ENCODE results near the gene DMRTB1.
A peak's percentile ranks its signal among the peaks of the same experiment; 100 is the strongest.
"Not testable (repeated sequence)": the region's sequence is repeated elsewhere in the genome, so short reads cannot be mapped to it uniquely, and the experiment has no call there.

DMRTB1 gene

GRCh38 chr1:53459321-53460175 lies at the start of gene DMRTB1:
Gene DMRTB1, plus strand, starts transcription at chr1:53459399. Its CDS starts 55 bp downstream, at chr1:53459454.
- no peak for DNase-seq (ENCODE audit: low spot score)

GRCh38 chr1:53409695-53410094 lies 49.5 kb upstream of the DMRTB1 start:
- no peak for DNase-seq (ENCODE audit: low spot score)

GRCh38 chr1:53410100-53410541 lies 49.1 kb upstream of the DMRTB1 start:
- DNase-seq (ENCODE audit: low spot score), result peak; percentile 19

- no peak for DNase-seq (ENCODE audit: low spot score)
These were observed 48.5 kb upstream of the DMRTB1 start for GRCh38 chr1:53410701-53411100.

GRCh38 chr1:53411541-53412152 lies 47.6 kb upstream of the DMRTB1 start:
- no peak for DNase-seq (ENCODE audit: low spot score)

GRCh38 chr1:53412285-53413174 lies 46.7 kb upstream of the DMRTB1 start:
- no peak for DNase-seq (ENCODE audit: low spot score)

- DNase-seq (ENCODE audit: low spot score), result peak; percentile 74
These were observed 45.8 kb upstream of the DMRTB1 start for GRCh38 chr1:53413175-53414001.

- no peak for DNase-seq (ENCODE audit: low spot score)
These were observed 44.6 kb upstream of the DMRTB1 start for GRCh38 chr1:53414632-53415031.

GRCh38 chr1:53415432-53415831 lies 43.8 kb upstream of the DMRTB1 start:
- no peak for DNase-seq (ENCODE audit: low spot score)

- DNase-seq (ENCODE audit: low spot score), result no peak
These were observed 42.9 kb upstream of the DMRTB1 start for GRCh38 chr1:53416269-53416813.

- DNase-seq (ENCODE audit: low spot score), result no peak
These were observed 42.1 kb upstream of the DMRTB1 start for GRCh38 chr1:53417074-53417511.

GRCh38 chr1:53419034-53419433 lies 40.2 kb upstream of the DMRTB1 start:
- DNase-seq (ENCODE audit: low spot score), result no peak

GRCh38 chr1:53420341-53420740 lies 38.9 kb upstream of the DMRTB1 start:
- no peak for DNase-seq (ENCODE audit: low spot score)

- DNase-seq (ENCODE audit: low spot score), result no peak
These were observed 38.0 kb upstream of the DMRTB1 start for GRCh38 chr1:53421208-53421607.

- no peak for DNase-seq (ENCODE audit: low spot score)
These were observed 28.9 kb upstream of the DMRTB1 start for GRCh38 chr1:53430261-53430660.

GRCh38 chr1:53430779-53431178 lies 28.4 kb upstream of the DMRTB1 start:
- DNase-seq (ENCODE audit: low spot score), result no peak

- DNase-seq (ENCODE audit: low spot score), result no peak
These were observed 28.0 kb upstream of the DMRTB1 start for GRCh38 chr1:53431244-53431643.

GRCh38 chr1:53431805-53432565 lies 27.2 kb upstream of the DMRTB1 start:
- DNase-seq (ENCODE audit: low spot score), result no peak

GRCh38 chr1:53432611-53433010 lies 26.6 kb upstream of the DMRTB1 start:
- no peak for DNase-seq (ENCODE audit: low spot score)

- not testable (repeated sequence) for DNase-seq (ENCODE audit: low spot score)
These were observed 24.7 kb upstream of the DMRTB1 start for GRCh38 chr1:53434405-53435007.
